Lung (tissue), 12 donors: ENCODE measurements around the gene COBL. TPM values are rescaled to one million over a fixed set of nuclear protein-coding genes. Genes with fewer than 3 reads are reported as not detected.

Source experiments
- ATAC-seq: fragments of 200-7000 bp; cut with Tn5 transposase; one replicate; pipeline ENCODE4 v1.9.1; 2020; ENCODE audit warnings: moderate number of reproducible peaks; ENCODE audit not compliant: insufficient read depth, low FRiP score
- DNase-seq, 3 donors: peaks; one replicate each; pipeline ENCODE4 v3.0.0-alpha.2; 2013 to 2017
- H3K27ac ChIP-seq, 2 donors: one replicate each; pipeline ENCODE4 v1.5.1; 2013; ENCODE audit warnings: mild to moderate bottlenecking in 2 of 2, moderate library complexity in 2 of 2, control low read depth in 1 of 2, inconsistent platforms in 1 of 2, low read depth in 1 of 2, low read length in 1 of 2
- H3K27me3 ChIP-seq, 3 donors: one replicate each; pipeline ENCODE4 v1.5.1; 2013; ENCODE audit warnings: low read length in 2 of 3; ENCODE audit not compliant: control insufficient read depth in 3 of 3, insufficient read depth in 3 of 3
- H3K36me3 ChIP-seq, 4 donors: one replicate each; pipeline ENCODE4 v1.5.1; 2013; ENCODE audit warnings: low read length in 4 of 4, mild to moderate bottlenecking in 1 of 4, moderate library complexity in 1 of 4; ENCODE audit not compliant: control insufficient read depth in 4 of 4, insufficient read depth in 4 of 4
- H3K4me1 ChIP-seq, 5 donors: one replicate each; pipeline ENCODE4 v1.5.1; 2013; ENCODE audit warnings: low read length in 5 of 5, mild to moderate bottlenecking in 2 of 5, moderate library complexity in 1 of 5; ENCODE audit not compliant: control insufficient read depth in 5 of 5, insufficient read depth in 5 of 5
- H3K4me3 ChIP-seq: one replicate; pipeline ENCODE4 v1.5.1; 2013; ENCODE audit warnings: mild to moderate bottlenecking, control low read depth, moderate library complexity
- H3K9ac ChIP-seq, 2 donors: one replicate each; pipeline ENCODE4 v1.5.1; 2013; ENCODE audit warnings: low read length in 2 of 2, control low read depth in 1 of 2; ENCODE audit not compliant: insufficient read depth in 1 of 2
- H3K9me3 ChIP-seq, 4 donors: one replicate each; pipeline ENCODE4 v1.5.1; 2013; ENCODE audit warnings: low read length in 3 of 4, mild to moderate bottlenecking in 1 of 4, moderate library complexity in 1 of 4; ENCODE audit not compliant: control insufficient read depth in 4 of 4, insufficient read depth in 3 of 4
- CTCF ChIP-seq: IDR thresholded peaks from 2 replicates; pipeline ENCODE4 v1.5.1; 2012; ENCODE audit warnings: mild to moderate bottlenecking; ENCODE audit errors: control extremely low read depth, extremely low read depth
- WGBS, 2 donors: extraction: QIAGEN DNeasy Blood & Tissue Kit; methylation state at CpG; one replicate each; pipeline ENCODE4 v1.1.7; 2013; 5-methylcytosine and 5-hydroxymethylcytosine counted together
- polyA plus RNA-seq, 2 donors: library from polyadenylated mRNA; stranded (reverse); fragments of 200-250 nt; gene quantifications; one replicate each; pipeline ENCODE4 v1.2.1, GENCODE V29; 2013
- total RNA-seq, 2 donors: library from RNA; depleted of rRNA in 1 of 2; stranded (reverse); fragments of >200 nt in 1 of 2; gene quantifications; one replicate each; pipeline ENCODE4 v1.2.1, GENCODE V29; 2014 to 2021
- donor health status: control.
- donor health status: control.
- donor health status: Bipolar disorder and iron deficiency.
- donor health status: healthy.
- donor health status: DM: yes; HTN: yes; CAD: no.

COBL gene
- total and polyA plus RNA-seq, 4 donors, result 6.3 to 38.1 (median 15.0) TPM

- no peak for ATAC-seq
Measured at GRCh38 chr7:51031791-51032515, 284.7 kb downstream of the COBL start.

GRCh38 chr7:51031216-51031615 lies 285.4 kb downstream of the COBL start:
- 85% methylated on average over 10 of the region's 10 CpGs for WGBS, 2 donors

More at GRCh38 chr7:51031791-51032515, 284.7 kb downstream of the COBL start:
- peaks cover 0 to 9% (median 0%) of the 10 kb centered on the region in 4 donors for H3K36me3 ChIP-seq
- no peak overlapping the region for H3K4me3 ChIP-seq
- DNase-seq, result no peak
- H3K27me3 ChIP-seq, result no peaks in the 10 kb centered on the region
- no peak overlapping the region for H3K27ac ChIP-seq
- 93 to 95% methylated on average over 8 of the region's 8 CpGs for WGBS, 2 donors
- peaks cover 0 to 12% (median 5%) of the 10 kb centered on the region in 5 donors for H3K4me1 ChIP-seq
- H3K9ac ChIP-seq, result no peak overlapping the region
- no peak for TF ChIP-seq CTCF
- peaks cover 0 to 3% (median 0%) of the 10 kb centered on the region in 4 donors for H3K9me3 ChIP-seq

GRCh38 chr7:51029701-51030191 lies 286.9 kb downstream of the COBL start:
- TF ChIP-seq CTCF, result no peak

More at GRCh38 chr7:51031216-51031615, 285.4 kb downstream of the COBL start:
- DNase-seq (no peak), ATAC-seq (no peak)
- H3K4me3 ChIP-seq, result no peak overlapping the region
- peaks cover 0 to 9% (median 0%) of the 10 kb centered on the region in 4 donors for H3K36me3 ChIP-seq
- no peak overlapping the region for H3K9ac ChIP-seq
- no peak for TF ChIP-seq CTCF
- peaks cover 0 to 12% (median 5%) of the 10 kb centered on the region in 5 donors for H3K4me1 ChIP-seq
- H3K27ac ChIP-seq, result no peak overlapping the region
- H3K9me3 ChIP-seq, result peaks cover 0 to 3% (median 0%) of the 10 kb centered on the region in 4 donors
- H3K27me3 ChIP-seq, result no peaks in the 10 kb centered on the region

More at GRCh38 chr7:51029701-51030191, 286.9 kb downstream of the COBL start:
- DNase-seq (no peak), ATAC-seq (no peak)
- H3K36me3 ChIP-seq, result peaks cover 0 to 12% (median 0%) of the 10 kb centered on the region in 4 donors
- peaks cover 0 to 3% (median 0%) of the 10 kb centered on the region in 4 donors for H3K9me3 ChIP-seq
- H3K4me1 ChIP-seq, result peaks cover 0 to 9% (median 5%) of the 10 kb centered on the region in 5 donors
- WGBS, 2 donors, result 61 to 74% methylated on average over 4 of the region's 4 CpGs
- H3K9ac ChIP-seq, result no peak overlapping the region
- no peak overlapping the region for H3K4me3 ChIP-seq
- H3K27me3 ChIP-seq, result no peaks in the 10 kb centered on the region
- no peak overlapping the region for H3K27ac ChIP-seq
